Activated CD8-positive, alpha-beta memory T cell treated with anti-CD3 and anti-CD28 coated beads for 36 hours (primary cell): Measurements from ENCODE around the gene PGM3. TPM values are rescaled to one million over a fixed set of nuclear protein-coding genes. Genes with fewer than 3 reads are reported as not detected.

Experiments
- CTCF ChIA-PET: fragments of 350-600 bp; sonication (Branson Sonifier 250); formaldehyde crosslinking; loops from one replicate; lab custom pipeline; 2021; ENCODE audit warnings: antibody characterized with exemption; lab: Charles Lee
- POLR2A ChIA-PET: fragments of 350-600 bp; sonication (Branson Sonifier 250); formaldehyde crosslinking; loops from one replicate; lab custom pipeline; 2021; ENCODE audit warnings: antibody characterized with exemption; lab: Charles Lee
- total RNA-seq, 2 experiments: library from RNA; stranded (reverse); gene quantifications; one replicate each; pipeline ENCODE4 v1.2.3, GENCODE V29; 2021

The PGM3 gene
- total RNA-seq, 2 experiments from 2014 or later = 19.8 to 21.7 TPM

DNA sequence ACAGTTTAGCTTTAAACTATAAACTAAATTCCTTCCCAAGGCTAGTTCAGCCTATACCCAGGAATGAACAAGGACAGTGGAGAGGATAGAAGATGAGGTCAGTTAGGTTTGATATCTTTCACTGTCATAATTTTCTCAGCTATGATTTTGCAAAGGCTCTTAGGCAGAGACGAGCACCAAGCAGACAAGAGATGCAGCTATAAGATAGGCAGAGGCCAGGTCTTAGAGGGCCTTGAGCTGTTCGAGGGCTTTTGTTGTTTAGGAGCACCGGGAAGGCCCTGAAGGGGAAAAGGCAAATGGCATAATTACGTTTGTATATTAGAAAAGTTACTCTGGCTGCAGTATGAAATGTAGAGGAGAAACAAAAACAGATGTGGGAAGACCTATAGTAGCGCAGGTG lies 65.8 kb downstream of the PGM3 start:
- ChIA-PET CTCF (no interaction called here), POLR2A (no interaction called here)

DNA sequence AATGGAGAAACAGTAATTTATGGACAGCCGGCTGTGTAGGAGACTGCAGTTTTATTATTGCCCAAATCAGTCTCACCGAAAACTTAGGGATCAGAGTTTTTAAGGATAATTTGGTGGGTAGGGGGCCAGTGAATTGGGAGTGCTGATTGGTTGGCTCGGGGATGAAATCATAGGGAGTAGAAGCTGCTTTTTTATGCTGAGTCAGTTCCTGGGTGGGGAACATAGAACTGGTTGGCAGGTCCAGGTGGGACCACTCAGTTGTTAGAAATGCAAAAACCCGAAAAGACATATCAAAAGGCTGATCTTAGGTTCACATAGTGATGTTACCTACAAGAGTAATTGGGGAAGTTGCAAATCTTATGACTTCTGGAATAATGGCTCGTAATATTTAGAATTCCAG lies 66.3 kb downstream of the PGM3 start:
- POLR2A ChIA-PET = no interaction called here
- CTCF ChIA-PET = no interaction called here

DNA sequence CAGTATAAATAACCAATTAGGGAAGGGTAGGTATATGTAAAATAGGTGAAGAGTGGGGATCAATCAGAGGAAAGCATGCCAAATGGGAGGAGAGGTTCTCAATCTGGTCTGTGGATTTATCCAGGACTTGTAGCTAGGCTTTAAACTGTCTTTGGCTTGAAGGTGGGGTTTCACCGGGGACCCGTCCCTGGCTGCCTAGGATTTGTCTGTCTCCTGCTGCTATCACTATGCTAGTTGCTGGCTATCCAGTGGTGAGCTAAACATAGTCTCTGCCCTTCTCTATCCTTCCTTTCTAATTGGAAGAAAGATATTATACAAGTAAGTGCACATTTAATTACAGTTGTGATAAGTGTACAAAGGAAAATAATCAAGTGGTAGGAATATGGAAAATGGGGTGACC lies 66.8 kb downstream of the PGM3 start:
- POLR2A ChIA-PET = no interaction called here
- CTCF ChIA-PET = no interaction called here

DNA sequence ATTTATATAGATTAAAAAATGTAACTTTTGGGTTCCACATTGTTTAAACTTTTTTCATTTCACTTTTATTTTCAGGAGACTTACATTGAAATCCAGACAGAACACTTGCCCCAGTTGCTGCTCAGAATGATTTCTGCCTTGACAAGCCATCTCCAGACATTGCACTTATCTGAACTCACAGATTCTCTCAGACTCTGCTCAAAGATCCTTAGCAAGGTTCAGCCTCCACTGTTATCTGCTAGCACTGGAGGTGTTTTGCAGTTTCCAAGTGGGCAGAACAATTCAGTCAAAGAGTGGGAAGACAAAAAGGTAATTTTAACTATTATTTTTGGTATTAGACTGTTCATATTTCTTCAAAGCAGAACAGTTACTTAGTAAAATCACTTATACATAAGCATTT lies 67.6 kb downstream of the PGM3 start:
- POLR2A ChIA-PET = no interaction called here
- CTCF ChIA-PET = no interaction called here

DNA sequence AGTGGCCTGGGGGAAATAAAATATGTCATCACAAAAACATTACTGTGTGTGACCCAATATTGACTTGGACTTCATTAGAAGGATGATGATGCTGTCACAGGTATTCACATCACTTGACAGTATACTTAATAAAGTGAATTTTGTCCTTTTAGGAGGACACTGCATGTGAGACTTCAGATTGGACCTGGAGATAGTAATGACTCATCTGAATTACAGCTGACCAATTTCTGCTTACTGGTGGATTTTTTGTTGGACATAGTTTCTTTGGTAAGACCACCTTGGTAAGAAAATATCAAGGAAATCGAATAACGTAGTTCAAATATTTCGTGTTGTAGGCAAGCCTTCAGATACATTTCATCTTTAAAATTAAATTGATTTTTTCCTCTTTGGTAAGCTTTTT lies 68.5 kb downstream of the PGM3 start:
- CTCF ChIA-PET = no interaction called here
- POLR2A ChIA-PET = no interaction called here

DNA sequence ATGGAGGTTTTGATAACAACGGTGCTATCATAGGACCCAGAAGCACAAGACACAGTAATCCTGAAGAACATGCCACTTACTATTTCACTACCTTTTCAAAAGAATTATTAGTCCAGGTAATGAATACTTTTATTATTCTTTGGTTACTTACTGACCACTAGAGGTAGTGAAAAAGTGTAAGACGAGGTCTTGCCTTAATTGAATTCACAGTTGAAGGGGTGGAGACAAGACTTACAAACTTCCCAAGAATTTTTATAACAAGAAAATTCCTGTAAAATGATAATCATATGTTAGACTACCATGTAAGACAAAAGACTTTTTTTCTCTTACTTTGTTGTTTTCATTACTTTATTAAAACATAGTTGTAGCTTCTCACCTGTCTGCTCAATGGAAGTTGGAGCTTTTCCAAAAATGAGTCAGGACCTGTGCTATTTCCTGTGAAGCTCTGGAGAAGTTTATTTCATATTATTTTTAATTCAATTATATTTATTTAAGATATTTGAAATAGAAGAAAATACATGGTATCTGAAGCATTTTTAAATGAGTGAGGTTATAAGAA lies 73.2 kb downstream of the PGM3 start:
- CTCF ChIA-PET = no interaction called here
- POLR2A ChIA-PET = no interaction called here

DNA sequence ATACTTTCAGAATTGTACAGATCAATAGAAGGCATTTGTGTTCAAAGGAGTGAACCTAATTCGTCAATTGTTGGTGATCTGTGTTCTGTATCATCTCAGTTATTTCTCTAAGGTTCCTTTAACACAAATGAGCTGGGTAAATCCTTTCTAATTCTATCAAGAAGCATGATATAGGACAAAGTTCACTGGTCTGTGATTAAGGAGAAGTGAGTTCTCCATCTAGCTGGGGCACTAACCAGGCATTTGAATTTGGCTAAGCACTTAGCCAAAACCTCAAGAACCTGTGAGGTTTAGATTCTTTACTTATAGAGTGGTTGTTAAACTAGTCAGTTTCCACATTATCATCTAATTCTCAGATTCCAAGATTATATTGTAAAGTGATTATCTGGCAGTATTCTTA lies 75.3 kb downstream of the PGM3 start:
- POLR2A ChIA-PET = no interaction called here
- CTCF ChIA-PET = no interaction called here

Other genes starting within 250 kb of the PGM3 start
- 10 to 100 TPM in 1 of 2 experiments, 1 to 10 TPM in 1; 8.0 to 11.2 TPM for gene UBE3D, start 127.4 kb downstream of the PGM3 start, total RNA-seq
- gene DOP1A, start 125.6 kb downstream of the PGM3 start, total RNA-seq = 1 to 10 TPM; 7.3 to 8.0 TPM
- 1 to 10 TPM; 1.6 TPM for gene RWDD2A, start 92 bp upstream of the PGM3 start, total RNA-seq
- under 1 TPM; 0.34 to 0.44 TPM for gene ME1, start 237.8 kb upstream of the PGM3 start, total RNA-seq